HEK293 (cell line): ENCODE results near the gene TEDC2.

Experiments used
- CTCF ChIA-PET: fragments of 350-600 bp; formaldehyde crosslinking; extraction: SDS; loops from one replicate; lab custom pipeline; 2021; ENCODE audit warnings: antibody characterized with exemption; lab: Yijun Ruan, JAX
- POLR2A ChIA-PET: fragments of 300-600 bp; formaldehyde crosslinking; extraction: SDS; loops from one replicate; lab custom pipeline; 2020; ENCODE audit warnings: antibody characterized with exemption, inconsistent platforms; lab: Yijun Ruan, JAX
- H3K27ac ChIP-seq: fragments of 200-500 bp; sonication (Bioruptor generic); 2 replicates; pipeline ENCODE4 v1.5.1; 2014; ENCODE audit warnings: low read depth, low read length, control low read depth, inconsistent platforms; ENCODE audit errors: extremely low read depth
- H3K36me3 ChIP-seq, 2 experiments: fragments of 200-500 bp in 1 of 2; sonication (Bioruptor generic) in 1 of 2; 1 replicate in 1 of 2; 2 replicates in 1 of 2; pipeline ENCODE4 v1.5.1; 2014 to 2017; ENCODE audit warnings: inconsistent platforms in 2 of 2, low read length in 2 of 2; ENCODE audit not compliant: control insufficient read depth in 2 of 2, insufficient read depth in 1 of 2
- H3K4me1 ChIP-seq: fragments of 200-500 bp; sonication (Bioruptor generic); 2 replicates; pipeline ENCODE4 v1.5.1; 2014; ENCODE audit warnings: mild to moderate bottlenecking, low read length, inconsistent platforms; ENCODE audit not compliant: control insufficient read depth, insufficient read depth
- H3K4me3 ChIP-seq: 2 replicates; pipeline ENCODE4 v1.5.1; 2011; ENCODE audit warnings: low read depth, mild to moderate bottlenecking, control low read depth, low read length, moderate library complexity
- H3K9me3 ChIP-seq: fragments of 200-500 bp; sonication (Bioruptor generic); 2 replicates; pipeline ENCODE4 v1.5.1; 2014; ENCODE audit warnings: low read depth, low read length, inconsistent platforms; ENCODE audit not compliant: control insufficient read depth, insufficient read depth
- OVOL3 ChIP-seq: fragments of 450-650 bp; formaldehyde crosslinking; IDR thresholded peaks from 2 replicates; pipeline ENCODE4 v1.5.1; 2016; ENCODE audit warnings: missing biosample characterization, missing genetic modification characterization
- REST ChIP-seq: fragments of 450-650 bp; formaldehyde crosslinking; IDR thresholded peaks from 2 replicates; pipeline ENCODE4 v1.5.1; 2016; ENCODE audit warnings: missing biosample characterization, missing genetic modification characterization
- ZBTB1 ChIP-seq: fragments of 450-650 bp; formaldehyde crosslinking; IDR thresholded peaks from 2 replicates; pipeline ENCODE4 v1.5.1; 2016; ENCODE audit warnings: missing biosample characterization, missing genetic modification characterization
- ZFP37 ChIP-seq: fragments of 450-650 bp; formaldehyde crosslinking; IDR thresholded peaks from 2 replicates; pipeline ENCODE4 v1.5.1; 2016; ENCODE audit warnings: missing biosample characterization, missing genetic modification characterization
- ZNF114 ChIP-seq: fragments of 450-650 bp; formaldehyde crosslinking; IDR thresholded peaks from 2 replicates; pipeline ENCODE4 v1.5.0; 2017; ENCODE audit warnings: missing biosample characterization, missing genetic modification characterization
- ZNF175 ChIP-seq: fragments of 450-650 bp; formaldehyde crosslinking; IDR thresholded peaks from 2 replicates; pipeline ENCODE4 v1.5.1; 2016; ENCODE audit warnings: missing biosample characterization, missing genetic modification characterization
- ZNF18 ChIP-seq: fragments of 450-650 bp; formaldehyde crosslinking; IDR thresholded peaks from 2 replicates; pipeline ENCODE4 v1.5.1; 2016; ENCODE audit warnings: missing biosample characterization, missing genetic modification characterization
- ZNF202 ChIP-seq: fragments of 450-650 bp; formaldehyde crosslinking; IDR thresholded peaks from 2 replicates; pipeline ENCODE4 v1.5.1; 2016; ENCODE audit warnings: missing biosample characterization, missing genetic modification characterization, borderline replicate concordance
- ZNF23 ChIP-seq: fragments of 450-650 bp; formaldehyde crosslinking; IDR thresholded peaks from 2 replicates; pipeline ENCODE4 v1.5.1; 2016; ENCODE audit warnings: missing biosample characterization, missing genetic modification characterization, borderline replicate concordance
- ZNF274 ChIP-seq, 2 experiments: fragments of 200-500 bp in 1 of 2; fragments of 450-650 bp in 1 of 2; sonication (Bioruptor generic) in 1 of 2; formaldehyde crosslinking in 1 of 2; IDR thresholded peaks; 2 replicates each; pipeline versions ENCODE4 v1.5.1 to v1.6.1; 2014 to 2016; ENCODE audit warnings: borderline replicate concordance in 1 of 2, inconsistent platforms in 1 of 2, low read length in 1 of 2, missing biosample characterization in 1 of 2, missing genetic modification characterization in 1 of 2
- ZNF394 ChIP-seq: fragments of 450-650 bp; formaldehyde crosslinking; IDR thresholded peaks from 2 replicates; pipeline ENCODE4 v1.5.1; 2016; ENCODE audit warnings: missing biosample characterization, missing genetic modification characterization, mild to moderate bottlenecking, moderate library complexity, borderline replicate concordance
- ZNF423 ChIP-seq: fragments of 450-650 bp; formaldehyde crosslinking; IDR thresholded peaks from 2 replicates; pipeline ENCODE4 v1.5.1; 2016; ENCODE audit warnings: missing biosample characterization, missing genetic modification characterization
- ZNF473 ChIP-seq: fragments of 450-650 bp; formaldehyde crosslinking; IDR thresholded peaks from 2 replicates; pipeline ENCODE4 v1.5.1; 2017; ENCODE audit warnings: missing biosample characterization, missing genetic modification characterization
- ZNF513 ChIP-seq: fragments of 450-650 bp; IDR thresholded peaks from 2 replicates; pipeline ENCODE4 v1.5.1; 2018; ENCODE audit warnings: missing biosample characterization, missing genetic modification characterization
- ZNF518A ChIP-seq: fragments of 450-650 bp; formaldehyde crosslinking; conservative IDR thresholded peaks from 2 replicates; pipeline ENCODE4 v1.5.1; 2016; ENCODE audit warnings: low read depth, missing biosample characterization, missing genetic modification characterization
- ZNF544 ChIP-seq: fragments of 450-650 bp; formaldehyde crosslinking; IDR thresholded peaks from 2 replicates; pipeline ENCODE4 v1.5.0; 2017; ENCODE audit warnings: missing biosample characterization, missing genetic modification characterization
- ZNF571 ChIP-seq: fragments of 450-650 bp; formaldehyde crosslinking; IDR thresholded peaks from 2 replicates; pipeline ENCODE4 v1.5.0; 2017; ENCODE audit warnings: missing biosample characterization, missing genetic modification characterization
- ZNF600 ChIP-seq: fragments of 450-650 bp; formaldehyde crosslinking; IDR thresholded peaks from 2 replicates; pipeline ENCODE4 v1.5.1; 2016; ENCODE audit warnings: missing biosample characterization, missing genetic modification characterization
- ZNF843 ChIP-seq: fragments of 450-650 bp; formaldehyde crosslinking; IDR thresholded peaks from 2 replicates; pipeline ENCODE4 v1.5.1; 2016; ENCODE audit warnings: missing biosample characterization, missing genetic modification characterization
- ZSCAN23 ChIP-seq: fragments of 450-650 bp; formaldehyde crosslinking; IDR thresholded peaks from 2 replicates; pipeline ENCODE4 v1.5.1; 2016; ENCODE audit warnings: missing biosample characterization, missing genetic modification characterization
- ZSCAN5A ChIP-seq: fragments of 450-650 bp; formaldehyde crosslinking; IDR thresholded peaks from 2 replicates; pipeline ENCODE4 v1.5.1; 2016; ENCODE audit warnings: missing biosample characterization, missing genetic modification characterization
- TF ChIP-seq, protein P1 (sequence below): fragments of 450-650 bp; formaldehyde crosslinking; IDR thresholded peaks from 2 replicates; pipeline ENCODE4 v1.5.1; 2016; ENCODE audit warnings: missing biosample characterization, missing genetic modification characterization

TEDC2 gene

DNA sequence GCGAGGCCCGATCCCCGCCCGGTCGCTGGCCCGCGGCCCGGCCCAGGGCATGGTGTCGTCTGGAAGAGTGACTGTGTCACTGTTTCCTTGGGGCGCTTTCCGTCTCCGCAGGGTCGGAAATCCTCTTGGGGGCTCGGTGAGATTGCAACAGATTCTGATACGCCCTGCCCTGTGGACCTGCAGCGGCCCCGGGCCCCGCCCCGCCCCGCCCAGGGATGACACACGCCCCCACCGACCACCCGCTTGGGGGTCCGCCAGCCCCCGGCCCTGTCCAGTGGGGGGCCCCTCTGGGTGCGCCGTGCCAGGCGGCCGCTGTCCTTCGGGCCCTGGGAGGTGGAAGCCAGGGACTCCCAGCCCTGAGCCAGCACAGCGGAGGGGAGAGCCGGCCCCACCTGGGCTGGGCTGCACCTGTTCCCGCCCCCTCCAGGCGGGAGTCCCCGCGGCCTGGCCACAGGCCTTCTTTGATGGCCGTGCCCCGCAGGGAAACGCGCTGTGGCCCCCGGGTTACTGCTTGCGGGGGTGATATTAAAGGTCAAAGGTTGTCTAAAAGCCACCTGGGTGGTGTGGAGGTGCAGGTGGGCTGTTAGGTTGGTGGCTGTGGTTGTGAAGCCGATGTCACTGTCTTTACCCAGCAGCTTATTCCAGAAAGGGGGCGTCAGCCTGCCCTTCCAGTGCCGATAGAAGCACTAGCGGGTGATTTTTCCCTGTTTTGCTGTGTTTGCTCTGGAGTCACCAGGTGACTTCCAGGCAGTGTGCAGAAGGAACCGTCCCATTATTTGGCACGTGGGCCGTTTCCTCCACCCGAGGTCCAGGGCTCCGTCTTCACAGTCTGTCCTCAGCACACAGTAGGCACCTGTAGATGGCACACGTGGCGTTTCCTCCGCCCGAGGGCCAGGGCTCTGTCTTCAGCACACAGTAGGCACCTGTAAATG lies 15.8 kb downstream of the TEDC2 start:
- no peaks in the 10 kb centered on the region for H3K9me3 ChIP-seq
- ChIA-PET POLR2A (interaction anchor here (1.0 to 1.7 kb wide), 5 partner anchors 13 to 224 kb away, joined by 3 to 10 read pairs (median 4); partner anchors contain the start of gene ECI1), CTCF (no interaction called here)
- H3K4me1 ChIP-seq: peaks cover 12% of the 10 kb centered on the region
- peaks cover 0 to 4% of the 10 kb centered on the region in 2 experiments; a peak in 1 of 3 replicates for H3K36me3 ChIP-seq
- H3K27ac ChIP-seq: peak overlapping the region; percentile 33; the same call in 1 of the 2 replicates
- peak overlapping the region; percentile 52 for H3K4me3 ChIP-seq
- TF ChIP-seq ZNF202 (no peak), REST (tag by site-specific recombination) (no peak), ZNF274 (IDR thresholded peaks at IDR 0.05; ENCODE audit: low read length) (no peak), ZNF274 (tag by site-specific recombination; IDR thresholded peaks at IDR 0.05; ENCODE audit: borderline replicate concordance) (no peak), ZFP37 (tag by site-specific recombination) (no peak), ZNF600 (tag by site-specific recombination) (no peak), OVOL3 (no peak), ZNF843 (no peak), ZNF394 (tag by site-specific recombination) (no peak), ZNF571 (tag by site-specific recombination) (no peak), ZNF473 (no peak), ZNF513 (tag by site-specific recombination) (no peak), ZNF18 (tag by site-specific recombination) (no peak), ZNF423 (tag by site-specific recombination) (no peak), ZNF175 (no peak), ZNF518A (tag by site-specific recombination) (no peak), ZSCAN5A (tag by site-specific recombination) (no peak), ZSCAN23 (tag by site-specific recombination) (no peak), ZNF114 (tag by site-specific recombination) (no peak), ZBTB1 (tag by site-specific recombination) (no peak), ZNF544 (tag by site-specific recombination) (no peak), ZNF23 (tag by site-specific recombination) (no peak)
- TF ChIP-seq, protein P1, sequence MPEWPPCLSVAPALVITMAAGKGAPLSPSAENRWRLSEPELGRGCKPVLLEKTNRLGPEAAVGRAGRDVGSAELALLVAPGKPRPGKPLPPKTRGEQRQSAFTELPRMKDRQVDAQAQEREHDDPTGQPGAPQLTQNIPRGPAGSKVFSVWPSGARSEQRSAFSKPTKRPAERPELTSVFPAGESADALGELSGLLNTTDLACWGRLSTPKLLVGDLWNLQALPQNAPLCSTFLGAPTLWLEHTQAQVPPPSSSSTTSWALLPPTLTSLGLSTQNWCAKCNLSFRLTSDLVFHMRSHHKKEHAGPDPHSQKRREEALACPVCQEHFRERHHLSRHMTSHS (tag by site-specific recombination): no peak
